Stimulated activated CD4-positive, alpha-beta T cell treated with anti-CD3 and anti-CD28 coated beads, Interleukin-2, amount 100 ng/mL, for 4 hours (primary cell): ENCODE data around the gene IGF1.

Source experiments
- DNase-seq: peaks from one replicate; pipeline ENCODE4 v3.0.0-alpha.2; 2020; ENCODE audit warnings: low read depth

IGF1 gene

DNA sequence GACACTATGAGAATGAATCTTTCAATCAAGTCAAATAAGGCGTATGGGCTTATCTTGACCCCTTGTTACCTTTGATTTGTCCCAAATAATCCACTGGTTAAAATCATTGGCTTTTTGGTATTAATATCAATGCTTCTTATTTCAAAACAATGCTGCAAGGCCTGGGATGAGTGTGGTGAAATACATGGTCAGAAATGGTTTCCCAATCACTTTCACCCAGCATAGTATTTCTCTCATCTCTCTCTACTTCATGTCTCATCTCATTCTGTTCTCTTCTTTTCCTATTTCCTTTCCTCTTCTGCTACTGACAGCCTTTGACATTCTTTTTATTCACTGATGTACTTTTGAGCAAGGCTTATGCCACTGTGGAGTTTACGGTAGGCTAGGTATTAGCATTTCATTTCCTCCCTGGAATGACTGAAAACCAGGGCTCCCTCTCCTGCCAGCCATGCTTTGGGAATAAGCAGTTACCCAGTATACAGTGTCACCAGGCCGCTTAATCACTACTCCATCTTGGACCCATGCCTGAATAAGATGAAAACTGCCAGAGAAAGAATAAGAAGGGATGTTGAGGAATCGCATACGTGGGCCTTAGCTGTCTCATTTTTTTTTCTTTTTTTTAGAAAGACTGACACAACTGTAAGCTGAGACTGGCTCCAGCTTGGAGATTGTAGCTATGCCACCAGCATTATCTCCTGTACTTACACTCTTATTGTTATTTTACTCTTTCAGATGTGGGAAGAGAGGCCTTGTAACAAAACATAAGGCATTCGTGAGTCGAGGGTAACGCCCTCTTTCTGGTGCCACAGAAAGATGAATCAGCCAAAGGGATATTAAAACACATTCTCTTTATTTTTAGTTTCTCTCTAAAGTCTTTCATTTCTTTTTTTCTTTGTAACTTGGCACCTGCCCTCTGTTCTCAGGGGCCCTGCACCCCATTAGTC, 53.5 kb downstream of the IGF1 start:
- no peak for DNase-seq

DNA sequence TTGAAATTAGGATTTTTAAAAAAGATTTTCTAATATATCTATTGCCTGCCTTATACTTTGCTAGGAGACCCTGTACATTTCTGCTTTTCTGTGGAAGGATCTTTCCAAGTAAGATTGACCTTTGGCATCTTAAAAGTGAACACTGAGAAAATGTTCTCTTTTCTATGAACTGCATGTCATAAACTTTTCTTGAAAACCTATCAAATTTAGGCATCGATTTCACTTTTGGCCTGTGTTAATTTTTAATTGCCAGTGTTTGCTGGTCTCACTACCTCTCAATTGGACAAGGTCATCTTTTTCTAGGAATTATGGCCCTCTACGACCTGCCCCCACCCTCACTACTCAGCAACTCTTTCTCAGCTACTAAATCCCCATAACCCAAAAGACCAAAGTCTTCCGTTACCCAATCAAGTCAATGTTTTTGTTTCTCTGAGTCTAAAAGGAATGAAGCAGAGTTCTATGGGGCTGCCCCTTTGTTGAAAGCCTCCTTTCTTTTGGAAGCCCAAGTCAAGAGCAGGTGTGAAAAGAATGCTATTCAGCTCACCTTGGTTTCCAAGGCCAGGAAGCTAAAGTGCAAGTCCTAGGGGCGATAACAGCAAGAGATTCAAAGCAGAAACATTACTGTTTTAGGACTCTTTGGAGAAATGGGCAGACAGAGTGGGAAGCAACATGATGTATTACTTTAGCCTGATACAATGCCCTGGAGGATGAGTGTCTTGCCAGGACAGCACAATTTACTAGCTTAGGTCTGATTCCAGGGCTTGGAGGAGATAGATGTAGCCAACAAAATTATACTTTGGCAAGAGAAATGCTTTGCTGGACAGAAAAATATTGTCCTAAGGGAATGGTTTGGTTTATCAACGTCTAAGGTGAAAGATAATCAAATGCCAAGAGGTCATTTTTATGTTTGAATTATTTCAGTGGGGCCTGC, 55.0 kb downstream of the IGF1 start:
- no peak for DNase-seq

DNA sequence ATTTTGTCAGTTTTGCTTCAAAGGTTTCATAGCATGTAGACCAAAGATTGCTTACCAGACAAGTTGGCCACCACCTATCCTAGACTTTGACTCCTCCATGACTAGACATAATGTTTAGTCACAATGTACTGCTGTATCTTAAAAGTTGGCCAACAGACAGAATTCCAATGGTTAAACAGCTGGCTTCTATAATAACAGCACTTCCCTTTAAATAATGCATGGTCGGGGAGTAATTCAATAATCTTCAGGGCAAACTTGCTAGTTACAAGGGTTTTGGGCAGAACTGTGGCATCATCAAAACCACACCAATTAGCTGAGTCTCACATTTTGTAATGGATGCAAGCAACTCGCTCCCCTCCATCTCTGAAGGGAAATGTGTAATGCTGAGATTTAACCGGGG, 56.9 kb downstream of the IGF1 start:
- no peak for DNase-seq

DNA sequence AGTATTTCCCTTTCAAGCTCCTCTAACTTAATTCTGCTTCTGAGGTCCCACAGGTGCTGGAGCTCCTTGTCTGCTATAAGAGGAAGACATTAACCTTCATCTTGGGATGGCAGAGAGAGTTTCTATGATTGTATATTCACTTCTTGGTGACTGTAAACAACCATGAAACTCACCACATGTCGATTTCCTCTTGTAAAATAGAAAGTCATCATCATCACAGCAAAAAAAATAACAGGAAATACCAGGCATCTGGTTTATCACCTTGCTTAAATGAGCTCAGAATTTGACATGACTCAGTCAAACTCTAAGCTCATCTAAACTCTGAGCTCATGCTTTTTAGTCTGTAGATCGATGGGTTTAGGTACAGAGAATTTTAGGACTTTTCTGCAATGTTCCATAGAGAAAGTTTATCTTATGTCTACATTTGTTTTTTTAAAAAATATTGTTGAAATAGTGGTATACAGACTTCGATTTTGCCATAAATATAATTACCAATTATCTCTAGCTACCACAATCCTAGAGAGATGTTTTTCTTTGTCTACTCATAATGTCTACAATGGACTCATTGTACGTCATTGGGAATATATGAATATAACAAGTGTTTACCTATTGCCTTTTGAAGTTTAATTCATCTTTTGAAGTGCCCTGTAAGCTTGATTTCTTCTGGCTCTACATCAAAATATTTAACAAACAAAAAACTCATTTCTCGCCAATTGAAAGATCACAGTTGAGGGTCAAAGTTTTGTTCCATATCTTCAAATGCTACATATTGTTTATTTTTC, 58.4 kb downstream of the IGF1 start:
- no peak for DNase-seq

DNA sequence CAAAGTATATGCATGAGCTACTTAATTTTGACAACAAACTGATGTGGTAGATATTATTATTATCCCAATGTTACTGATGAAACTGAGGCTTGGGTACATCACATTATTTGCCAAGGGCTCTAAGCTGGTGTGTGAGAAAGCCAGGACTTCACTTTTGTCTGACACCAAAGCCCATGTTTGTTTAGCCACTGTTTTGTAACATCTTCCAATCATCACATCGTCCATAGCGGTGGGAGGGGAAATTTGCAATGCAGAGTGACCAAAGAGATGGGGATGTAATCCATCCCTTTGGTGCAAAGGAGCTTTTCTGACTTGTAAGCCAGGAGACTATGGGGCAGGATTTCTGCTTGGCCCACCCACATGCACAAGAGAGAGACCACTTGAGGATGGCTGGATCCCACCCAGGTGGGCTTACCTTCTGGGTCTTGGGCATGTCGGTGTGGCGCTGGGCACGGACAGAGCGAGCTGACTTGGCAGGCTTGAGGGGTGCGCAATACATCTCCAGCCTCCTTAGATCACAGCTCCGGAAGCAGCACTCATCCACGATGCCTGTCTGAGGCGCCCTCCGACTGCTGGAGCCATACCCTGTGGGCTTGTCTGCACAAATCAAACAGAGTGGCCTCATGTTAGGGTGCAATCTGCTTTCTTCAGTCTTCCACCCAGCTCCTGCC, 61.1 kb downstream of the IGF1 start:
- no peak for DNase-seq

DNA sequence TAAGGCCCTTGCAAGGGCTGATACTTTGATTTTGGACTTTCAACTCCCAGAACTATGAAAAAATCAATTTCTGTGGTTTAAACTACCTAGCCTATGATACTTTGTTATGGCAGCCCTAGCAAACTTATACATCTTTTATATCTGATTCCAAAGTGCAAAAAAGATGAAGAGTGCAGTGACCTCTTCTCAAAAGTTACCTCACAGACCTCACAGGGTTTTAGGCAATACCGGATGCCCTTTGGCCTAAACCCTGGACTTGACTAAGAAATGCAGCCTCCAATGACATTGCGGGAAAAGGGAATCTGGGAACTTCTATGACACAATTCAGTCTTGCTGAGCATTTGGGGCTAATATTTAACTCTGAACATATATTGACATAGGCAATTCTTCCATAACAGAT, 63.3 kb downstream of the IGF1 start:
- no peak for DNase-seq

DNA sequence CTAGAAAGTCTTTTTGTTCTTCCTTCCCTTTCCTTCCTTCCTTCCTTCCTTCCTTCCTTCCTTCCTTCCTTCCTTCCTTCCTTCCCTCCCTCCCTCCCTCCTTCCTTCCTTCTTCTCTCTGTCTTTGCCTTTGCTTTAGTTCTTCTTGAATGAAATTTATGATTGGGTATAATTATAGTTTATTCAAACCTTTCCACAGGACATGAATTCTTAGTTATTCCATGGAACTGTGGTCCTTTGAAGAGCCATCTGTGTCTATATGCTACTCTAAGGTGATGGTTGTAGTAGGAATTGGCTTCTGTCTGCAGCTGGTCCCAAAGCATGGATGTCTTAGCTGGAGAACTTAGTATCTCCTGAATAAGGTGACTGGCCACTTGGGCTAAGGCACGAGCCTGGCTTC, 64.8 kb downstream of the IGF1 start:
- no peak for DNase-seq

DNA sequence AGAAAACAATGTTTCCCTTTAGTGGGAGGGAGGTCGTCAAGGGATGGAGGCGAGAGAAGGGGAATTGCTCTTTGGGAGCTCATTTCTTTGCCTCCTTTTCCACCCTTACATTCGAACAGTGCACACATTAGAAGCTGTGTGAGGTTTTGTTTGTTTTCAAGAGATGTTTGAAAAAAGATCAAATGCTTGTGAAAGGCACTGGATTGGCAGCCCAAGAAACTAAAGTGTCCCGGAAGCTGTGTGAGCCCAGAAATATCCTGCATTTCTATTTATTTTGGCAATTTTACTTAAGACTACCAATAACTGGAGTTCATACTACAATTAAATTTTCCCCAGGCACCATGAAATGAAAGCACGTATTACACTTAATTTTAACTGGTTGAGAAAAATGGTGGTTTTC, 67.0 kb downstream of the IGF1 start:
- no peak for DNase-seq

DNA sequence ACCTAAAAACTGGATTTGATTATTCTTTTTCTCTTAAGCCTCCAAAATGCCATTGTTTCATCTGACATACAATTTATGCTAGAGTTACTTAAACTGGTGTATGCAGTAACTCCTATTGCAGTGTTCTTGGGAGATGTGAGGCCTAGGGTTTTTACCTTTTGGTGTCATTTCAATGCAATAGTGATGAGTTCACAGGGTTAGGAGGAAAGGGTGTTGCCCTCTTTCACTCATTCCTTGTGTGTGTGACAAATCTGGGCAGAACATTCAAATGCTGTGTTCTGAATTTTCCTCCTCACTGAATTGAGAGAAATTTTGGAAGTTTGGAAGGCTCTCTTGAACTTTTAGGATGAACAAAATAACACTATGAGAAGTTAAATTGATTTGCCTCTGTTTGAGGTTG, 69.9 kb downstream of the IGF1 start:
- no peak for DNase-seq

DNA sequence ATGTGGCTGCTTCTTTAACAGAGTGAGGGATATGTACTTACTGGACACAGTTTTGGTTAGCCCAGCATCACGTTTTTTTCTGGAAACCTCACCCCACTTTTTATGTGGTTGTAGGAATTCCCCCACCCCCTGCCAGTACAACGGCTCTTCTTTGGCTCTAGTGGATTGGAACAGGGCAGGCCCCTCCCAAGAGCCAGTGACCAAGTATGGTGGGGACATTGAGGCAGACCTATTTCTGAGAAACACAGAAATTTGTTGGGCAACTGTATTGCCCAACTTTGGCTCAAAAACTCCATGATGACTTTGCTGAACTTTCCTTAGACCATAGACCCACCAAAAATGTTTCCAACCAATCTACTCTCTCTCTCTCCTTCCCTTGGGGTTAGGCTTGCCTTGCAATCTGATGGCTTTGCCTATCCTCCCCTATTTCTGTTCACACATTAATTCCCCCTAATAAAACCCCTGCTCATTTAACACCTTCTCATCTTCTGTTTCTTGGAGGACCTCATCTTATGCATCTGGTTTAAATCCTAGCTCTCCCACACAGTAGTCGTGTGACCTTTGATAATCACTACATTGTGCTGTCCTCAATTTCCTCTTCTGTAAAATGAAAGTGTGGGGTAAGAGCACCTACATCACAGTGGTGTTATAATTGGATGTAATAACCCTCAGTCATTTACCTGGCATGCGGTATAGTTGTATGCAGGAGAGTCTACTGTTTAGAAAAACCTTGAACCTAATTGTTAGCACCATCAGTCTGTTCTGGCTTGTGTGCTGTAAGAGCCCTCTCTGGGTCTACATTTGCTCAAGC, 71.7 kb downstream of the IGF1 start:
- DNase-seq: no peak

DNA sequence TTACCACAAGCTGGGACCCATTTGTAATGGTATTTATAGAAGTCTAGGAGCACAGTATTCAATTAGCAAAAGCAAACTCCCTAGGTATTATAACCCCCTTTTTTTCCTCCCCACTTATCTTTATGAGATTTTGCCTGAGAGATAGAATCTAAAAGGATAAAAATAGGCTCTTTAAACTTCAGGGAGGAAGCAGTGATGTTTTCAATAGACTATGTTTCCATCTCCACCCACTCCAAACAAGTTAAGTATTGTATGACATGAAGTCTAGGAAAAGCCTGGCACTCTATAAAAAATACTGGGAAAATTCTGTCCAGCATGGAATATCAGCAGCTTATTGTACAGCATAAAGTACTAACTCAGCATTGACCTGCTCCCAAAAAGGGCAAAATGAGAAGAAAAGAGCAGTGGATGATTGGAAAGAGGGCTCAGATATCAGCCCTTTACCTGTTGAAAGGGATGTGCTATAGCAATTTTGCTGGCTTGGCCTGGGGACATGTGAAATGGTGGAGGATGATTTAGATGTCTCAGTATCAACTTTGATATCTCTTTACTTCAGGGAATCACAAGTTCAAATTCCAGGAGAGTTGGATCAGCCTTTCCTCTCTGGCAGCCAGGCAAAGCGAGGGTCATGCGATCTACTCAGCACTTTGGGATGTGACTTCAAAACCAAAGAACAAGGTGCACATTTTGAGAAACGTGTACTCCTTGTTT, 72.4 kb downstream of the IGF1 start:
- DNase-seq: no peak

DNA sequence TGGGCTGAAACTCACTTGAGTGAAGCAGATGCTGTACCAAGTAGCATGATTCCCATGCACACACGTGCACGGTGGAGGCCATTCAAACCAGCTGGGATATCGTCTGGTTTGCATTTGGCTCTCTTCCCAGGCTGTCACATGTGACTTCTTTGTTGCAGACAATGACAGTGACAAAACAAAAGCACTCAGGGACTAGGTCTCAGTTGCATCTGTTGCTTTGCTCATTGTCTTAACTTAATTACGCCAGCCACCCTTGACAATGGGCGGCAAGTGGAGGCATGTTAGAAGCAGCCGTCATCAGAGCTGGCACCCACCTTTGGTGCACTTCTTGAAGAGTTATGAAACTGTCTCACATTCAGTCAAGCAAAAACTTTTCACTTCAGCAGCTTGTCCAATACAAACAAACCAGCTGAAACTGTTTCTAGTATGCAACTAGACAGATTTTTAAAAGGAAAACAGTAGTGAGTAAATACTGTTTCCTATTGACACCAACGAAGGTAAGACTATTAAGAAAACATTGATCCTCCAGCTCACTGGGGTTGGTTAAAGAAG, 74.3 kb downstream of the IGF1 start:
- DNase-seq: no peak

DNA sequence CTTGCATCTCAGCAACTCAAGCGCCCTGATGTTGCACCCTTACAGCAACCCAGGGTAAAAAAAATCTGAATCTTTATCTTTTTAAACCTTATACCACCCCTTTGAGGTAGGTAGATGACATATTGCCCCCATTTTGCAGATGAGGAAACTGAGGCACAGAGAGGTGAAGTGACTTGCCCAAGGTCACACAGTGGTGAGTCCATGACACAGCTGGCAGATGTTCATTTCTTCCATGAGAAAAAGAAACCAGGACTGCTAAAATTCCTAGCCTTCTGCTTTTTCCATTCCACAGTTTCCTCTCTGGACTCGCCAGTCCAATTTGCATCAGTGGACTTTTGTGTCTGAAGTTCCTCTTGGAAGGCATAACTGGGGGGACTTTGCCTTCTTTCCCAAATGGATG, 79.3 kb downstream of the IGF1 start:
- DNase-seq: no peak

DNA sequence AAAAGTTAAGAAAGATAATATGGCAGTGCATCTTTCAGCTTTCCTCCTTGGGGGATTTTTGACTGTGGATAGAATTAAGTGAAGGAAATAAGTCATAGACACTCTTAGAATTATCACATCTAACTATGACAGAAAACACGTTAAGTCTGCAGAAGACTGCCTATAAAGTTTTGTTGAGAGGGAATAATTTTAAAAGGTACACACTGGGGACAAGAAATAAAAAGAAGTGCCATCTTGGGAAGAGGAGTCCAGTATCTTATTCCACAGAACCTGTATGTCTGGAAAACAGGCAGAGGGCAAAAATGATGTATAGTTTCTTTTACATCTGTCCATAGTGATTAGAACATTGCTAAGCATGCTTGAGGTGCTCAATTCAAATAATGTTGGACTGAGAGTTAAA, 80.7 kb downstream of the IGF1 start:
- DNase-seq: no peak

DNA sequence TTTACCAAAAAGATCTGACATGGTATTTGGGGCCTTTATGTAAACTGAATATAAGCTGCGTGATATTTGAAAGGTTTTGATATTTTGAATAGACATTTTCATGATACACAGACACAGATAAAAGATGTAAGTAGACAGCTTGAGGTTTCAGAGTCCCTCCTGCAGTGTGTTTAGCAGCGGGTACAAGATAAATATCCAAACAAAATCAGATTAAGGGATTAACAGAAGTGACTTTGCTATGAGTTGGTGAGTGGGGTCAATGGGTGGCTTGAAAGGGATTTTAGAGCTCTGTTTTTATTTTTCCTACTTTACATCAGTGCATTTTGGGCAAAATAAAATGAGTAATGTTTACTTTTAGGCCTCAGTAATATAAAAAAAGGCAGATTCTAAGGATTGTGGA, 84.1 kb downstream of the IGF1 start:
- no peak for DNase-seq

DNA sequence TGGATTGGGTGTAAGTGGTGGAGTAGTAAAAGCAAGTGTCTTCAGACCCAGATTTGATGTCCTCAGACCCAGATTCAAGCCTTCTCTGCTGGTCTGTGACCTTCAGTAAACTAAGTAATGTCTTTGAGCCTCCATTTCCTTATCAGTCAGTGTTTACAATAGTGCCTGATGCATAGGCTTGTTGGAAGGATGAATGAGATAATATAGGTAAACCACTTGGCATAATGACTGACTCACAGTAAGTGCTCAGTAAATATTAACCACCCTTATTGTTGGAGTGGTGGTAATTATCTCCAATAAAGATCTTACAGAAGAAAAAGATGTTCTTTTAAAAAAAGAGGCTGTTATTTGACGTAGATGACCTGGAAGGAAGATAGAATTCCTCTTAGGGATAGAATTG, 86.2 kb downstream of the IGF1 start:
- no peak for DNase-seq

DNA sequence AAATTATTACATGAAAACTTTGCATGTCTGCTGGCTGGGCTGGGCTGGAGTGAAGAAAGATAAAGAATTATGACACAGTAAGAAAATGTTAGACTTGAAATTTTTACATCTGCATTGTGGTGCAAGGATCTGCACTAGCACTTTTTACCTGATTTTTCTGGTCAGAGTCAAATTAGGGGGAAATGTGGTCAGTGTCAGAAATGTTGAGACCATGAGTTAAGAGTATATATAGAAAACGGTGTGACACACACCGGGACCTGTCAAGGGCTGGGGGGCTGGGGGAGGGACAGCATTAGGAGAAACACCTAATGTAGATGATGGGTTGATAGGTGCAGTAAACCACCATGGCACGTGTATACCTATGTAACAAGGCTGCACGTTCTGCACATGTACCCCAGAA, 90.3 kb downstream of the IGF1 start:
- DNase-seq: no peak

DNA sequence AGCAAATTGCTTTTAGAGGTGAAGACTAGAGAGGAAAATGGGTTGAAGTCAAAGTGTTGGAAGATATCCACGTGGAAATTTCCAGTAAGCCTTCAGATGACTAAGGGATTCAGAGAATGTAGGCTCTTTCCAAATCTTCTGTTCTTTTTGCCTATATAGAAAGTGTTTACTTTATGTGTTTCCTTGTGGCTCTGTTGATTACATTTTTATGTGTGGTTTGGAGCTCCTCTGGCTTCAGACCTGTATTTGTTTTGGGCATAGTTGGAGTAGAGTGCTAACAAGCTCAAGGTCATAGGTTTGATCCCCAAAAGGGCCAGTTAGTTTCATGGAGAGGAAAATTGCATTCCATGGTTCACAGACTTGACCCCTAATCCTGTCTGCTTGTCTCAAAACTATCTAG, 91.9 kb downstream of the IGF1 start:
- no peak for DNase-seq

DNA sequence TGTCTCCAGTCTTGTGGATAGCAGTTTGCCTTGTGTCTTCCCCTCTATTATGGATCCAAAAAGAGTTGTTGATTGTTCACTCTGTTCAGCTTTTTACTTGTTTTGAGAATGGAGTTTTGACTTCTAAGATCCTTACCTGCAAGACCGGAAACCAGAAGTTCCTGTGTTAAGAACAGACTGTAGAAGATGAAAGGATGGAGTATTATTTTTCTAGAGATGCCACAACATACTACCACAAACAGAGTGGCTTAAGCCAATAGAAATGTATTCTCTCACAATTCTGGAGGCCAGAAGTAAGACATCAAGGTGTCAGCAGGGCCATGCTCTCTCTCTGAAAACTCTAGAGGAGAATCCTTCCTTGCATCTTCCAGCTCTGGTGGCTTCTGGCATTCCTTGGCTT, 95.0 kb downstream of the IGF1 start:
- DNase-seq: no peak
